A172 (cell line): ENCODE results near the gene HSD11B1. TPM values are rescaled to one million over a fixed set of nuclear protein-coding genes. Genes with fewer than 3 reads are reported as not detected.

ENCODE experiments used
- DNase-seq: peaks from one replicate; pipeline ENCODE4 v3.0.0-alpha.2; 2015; ENCODE audit warnings: low spot score
- total RNA-seq: library from RNA; depleted of rRNA; stranded (reverse); fragments of >200 nt; shearing (Covaris generic); gene quantifications from 2 replicates; pipeline ENCODE4 v1.2.3, GENCODE V29; 2014; rRNA removed

Gene HSD11B1
- 0.69 and 1.5 TPM in 2 replicates for total RNA-seq

DNA sequence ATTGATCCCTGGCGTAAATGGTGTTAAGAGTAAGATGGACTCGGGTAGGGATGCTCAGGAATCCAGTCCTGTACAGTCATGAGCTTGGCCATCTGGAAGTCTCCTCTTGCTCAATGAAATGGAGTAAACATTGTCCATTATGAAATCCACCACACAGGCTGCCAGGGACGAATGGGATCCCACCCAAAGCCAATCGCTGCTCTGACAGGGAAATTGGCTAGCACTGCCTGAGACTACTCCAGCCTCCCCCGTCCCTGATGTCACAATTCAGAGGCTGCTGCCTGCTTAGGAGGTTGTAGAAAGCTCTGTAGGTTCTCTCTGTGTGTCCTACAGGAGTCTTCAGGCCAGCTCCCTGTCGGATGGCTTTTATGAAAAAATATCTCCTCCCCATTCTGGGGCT, at the start of gene HSD11B1:
HSD11B1 (plus strand) TSS at position 263 of the 400 bp plus-strand sequence; CDS start at position 360, 97 bp downstream.
- no peak for DNase-seq

DNA sequence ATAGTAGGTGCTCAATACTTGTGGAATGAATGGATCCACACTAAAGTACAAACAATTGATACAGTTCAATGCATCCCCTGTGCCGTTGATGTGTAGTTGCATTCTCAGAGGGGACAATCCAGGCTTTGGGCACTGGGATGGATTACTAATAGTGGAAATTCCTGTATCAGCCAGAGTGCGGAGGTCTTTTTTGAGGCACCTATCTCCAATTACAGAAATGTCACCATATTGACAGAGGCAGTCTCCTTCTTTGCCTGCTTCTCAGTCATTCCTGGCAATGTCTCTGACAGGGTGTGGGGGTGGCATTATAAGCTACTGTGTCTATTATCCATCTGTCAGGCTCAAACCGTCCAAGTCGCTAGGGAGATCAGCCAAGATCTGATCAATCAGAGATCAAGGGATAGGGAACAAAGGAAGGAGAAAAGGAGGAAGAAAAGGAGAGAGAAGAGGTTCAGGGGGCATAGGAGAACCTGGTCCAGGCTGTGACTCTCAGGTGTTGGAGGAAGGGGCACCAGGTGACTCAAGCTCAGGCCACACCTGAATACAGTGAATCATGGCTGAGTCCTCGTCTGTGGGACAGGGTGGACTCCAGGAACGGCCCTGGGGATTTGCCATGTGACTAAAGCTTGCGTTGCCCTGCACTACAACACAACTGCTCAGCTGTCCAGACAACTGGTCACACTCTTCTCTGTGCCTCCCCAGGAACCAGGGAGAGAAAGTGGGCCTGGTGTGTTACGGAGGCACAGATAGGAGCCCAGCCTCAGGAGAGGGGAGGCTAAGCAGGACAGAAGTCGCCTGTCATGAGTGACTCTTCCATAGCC, 49.0 kb upstream of the HSD11B1 start:
- DNase-seq, result peak; percentile 41

DNA sequence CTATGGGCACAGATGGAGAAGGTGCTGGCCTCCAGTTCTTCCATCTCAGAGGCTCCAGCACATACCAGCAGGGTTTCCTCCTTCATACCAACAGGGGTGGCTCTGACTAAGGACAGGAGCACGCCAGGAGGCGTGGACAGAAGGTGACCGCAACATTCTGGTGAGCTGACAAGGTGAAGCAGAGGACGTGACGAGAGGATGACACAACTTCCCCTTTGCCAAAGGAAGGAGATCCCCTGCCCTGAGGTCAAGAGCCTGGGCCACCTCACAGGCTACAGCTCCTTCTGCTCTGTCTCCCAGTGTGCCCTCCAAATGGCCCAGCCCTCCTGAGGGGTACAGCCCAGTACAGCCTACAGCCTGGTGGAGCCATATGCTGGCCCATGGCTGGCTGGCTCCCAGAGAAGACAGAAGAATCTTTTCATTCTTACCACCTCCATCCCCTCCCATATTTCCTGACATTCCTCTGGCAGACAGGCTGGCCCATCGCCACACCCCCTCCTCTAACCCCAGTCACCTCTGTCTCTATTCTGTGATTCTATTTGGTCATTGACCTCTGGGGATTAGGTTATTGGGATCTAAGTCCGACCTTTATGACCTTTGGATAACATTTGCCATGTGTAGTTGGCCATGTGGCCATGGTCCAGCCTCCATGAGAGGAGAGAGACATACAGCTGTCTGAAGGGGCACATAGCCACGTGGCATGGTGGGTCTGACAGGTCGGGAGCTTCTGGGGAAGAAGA, 47.3 kb upstream of the HSD11B1 start:
- DNase-seq, result peak; percentile 91

DNA sequence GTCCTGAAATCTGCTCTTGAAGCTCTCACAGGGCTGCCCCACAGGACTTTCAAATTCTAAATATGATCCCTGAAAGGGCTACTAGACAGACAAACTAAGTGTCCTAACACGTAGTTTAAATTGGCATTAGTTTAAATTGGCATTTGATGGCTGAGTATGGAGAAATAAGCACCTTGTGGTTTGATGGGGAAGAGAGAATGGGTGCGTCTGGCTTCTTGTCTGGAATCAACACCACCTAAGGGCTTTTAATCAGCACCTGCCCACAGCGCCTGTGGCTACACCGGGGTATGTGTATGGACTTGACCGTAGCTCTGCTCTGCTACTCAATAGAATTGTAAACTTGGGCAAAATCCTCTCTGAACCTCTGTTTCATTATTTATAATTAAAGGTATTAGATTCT, 46.7 kb upstream of the HSD11B1 start:
- DNase-seq, result no peak

DNA sequence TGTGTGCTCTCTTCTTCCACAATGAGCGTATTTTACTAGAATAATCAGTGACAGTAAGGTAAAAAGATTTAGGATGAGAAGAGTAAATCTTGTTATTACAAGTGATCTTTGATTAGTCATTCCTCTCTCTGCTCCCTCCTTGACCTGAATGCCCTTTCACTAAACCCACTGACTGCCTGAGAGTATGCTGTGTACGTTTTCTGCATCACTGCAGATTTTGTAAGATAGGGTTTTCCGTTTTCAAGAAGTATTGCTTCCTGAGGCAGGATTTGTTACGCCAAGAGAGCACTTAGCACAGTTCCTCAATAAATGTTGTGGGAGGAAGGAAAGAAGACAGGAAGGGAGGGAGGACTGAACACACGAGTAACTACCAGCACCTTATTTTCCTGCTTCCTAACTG, 44.7 kb upstream of the HSD11B1 start:
- DNase-seq, result peak; percentile 62

DNA sequence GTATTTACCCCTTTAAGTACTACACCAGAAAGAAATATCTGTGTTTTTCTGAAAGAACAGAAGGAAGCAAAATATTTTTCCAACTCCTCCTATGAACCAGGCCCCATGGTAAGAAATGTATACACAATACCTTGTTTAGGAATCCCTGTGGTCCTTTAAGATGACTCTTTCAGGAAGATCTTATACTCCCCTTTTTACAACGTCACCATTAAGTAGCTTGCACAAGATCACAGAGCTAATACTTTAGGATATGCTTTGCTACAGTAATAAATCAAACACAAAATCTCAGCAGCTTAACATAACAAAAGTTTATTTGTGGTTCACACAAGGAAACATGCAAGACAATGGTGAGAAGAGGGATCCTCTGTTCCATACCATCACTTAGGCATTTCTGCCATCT, 43.6 kb upstream of the HSD11B1 start:
- no peak for DNase-seq

DNA sequence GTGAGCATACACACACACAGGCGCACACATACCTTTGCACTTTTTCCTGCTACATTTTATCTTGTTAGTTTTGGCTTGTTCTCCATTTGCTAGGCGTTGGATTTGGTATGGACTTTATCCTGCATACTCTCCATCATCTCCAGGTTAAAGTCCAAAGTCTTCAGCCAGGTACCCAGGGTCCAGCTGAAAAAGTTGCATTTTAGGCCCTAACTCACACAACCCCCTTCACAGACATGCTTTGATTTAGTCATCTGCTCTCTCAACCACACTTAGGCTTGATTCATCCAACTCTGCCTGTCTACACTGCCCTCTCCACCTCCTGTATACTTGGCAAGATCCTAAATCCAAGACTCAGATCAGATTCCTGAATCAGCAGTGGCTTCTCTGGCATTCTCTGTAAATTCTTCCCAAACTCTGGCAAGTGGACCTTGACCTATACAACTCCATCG, 41.7 kb upstream of the HSD11B1 start:
- no peak for DNase-seq

DNA sequence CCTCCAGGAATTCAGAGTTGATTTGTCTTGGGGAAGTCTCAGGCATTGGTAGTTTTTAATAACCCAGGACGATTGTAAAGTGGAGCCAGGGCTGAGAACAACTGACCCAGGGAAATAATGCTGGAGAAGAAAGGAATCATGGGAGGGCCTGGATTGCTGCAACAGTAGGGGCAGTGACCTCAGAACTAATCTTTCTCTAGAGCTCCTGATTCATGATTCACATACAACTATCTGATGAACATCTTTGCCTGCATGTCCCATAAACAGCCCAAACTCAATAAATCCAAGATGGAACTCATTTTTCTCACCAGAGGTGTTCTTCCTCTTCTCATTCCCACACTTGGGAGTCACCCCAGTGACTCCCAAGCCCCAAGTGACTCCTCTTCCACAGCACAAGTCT, 37.5 kb upstream of the HSD11B1 start:
- DNase-seq, result no peak

DNA sequence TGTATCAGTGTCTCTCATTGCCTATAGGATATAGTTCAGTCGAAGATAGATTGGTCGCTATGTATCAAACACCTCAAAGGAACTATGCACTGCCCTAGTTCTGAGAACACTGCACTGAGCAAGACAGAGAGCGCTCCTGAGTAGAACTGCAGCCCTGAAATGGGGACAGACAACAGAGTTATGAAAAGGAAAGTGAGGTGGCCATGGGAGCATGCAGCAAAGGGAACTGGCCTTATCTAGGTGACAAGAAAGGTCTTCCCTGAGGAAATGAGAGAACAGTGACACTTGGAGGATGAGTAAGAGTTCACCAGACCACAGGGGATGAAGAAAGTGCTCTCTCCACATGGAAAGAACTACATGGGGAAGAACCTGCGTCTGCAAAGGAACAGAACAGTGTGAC, 36.9 kb upstream of the HSD11B1 start:
- DNase-seq, result no peak

DNA sequence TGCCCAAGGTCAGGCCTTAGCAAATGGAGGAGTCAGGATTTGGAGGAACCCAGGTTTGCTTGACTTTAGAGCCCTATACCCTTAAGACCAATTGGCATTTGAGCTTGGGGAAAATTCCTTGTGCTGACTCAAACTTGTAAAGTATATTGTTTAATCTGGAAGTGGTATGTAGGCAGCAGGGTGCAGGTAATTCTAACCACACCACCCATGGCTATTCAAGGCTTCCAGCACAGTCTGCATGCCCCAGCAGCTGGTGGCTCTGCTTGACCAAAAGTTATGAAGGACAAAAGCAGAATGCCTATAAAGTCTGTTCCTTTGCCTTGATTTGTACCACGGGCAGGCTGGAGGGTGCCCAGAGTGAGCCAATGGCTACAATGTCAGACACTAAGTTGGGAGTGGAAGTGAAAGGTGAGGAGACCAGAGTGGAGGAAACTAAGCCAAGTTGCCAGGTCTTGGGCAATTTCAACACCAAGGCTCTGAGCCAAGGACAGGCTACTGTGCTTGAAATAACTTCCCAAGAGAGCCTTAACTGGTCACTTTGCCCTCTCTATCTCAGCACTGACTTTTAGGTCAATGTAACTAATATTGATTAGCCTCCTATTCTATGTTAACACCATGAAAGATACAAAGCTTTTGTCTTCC, 34.1 kb upstream of the HSD11B1 start:
- peak; percentile 45 for DNase-seq

DNA sequence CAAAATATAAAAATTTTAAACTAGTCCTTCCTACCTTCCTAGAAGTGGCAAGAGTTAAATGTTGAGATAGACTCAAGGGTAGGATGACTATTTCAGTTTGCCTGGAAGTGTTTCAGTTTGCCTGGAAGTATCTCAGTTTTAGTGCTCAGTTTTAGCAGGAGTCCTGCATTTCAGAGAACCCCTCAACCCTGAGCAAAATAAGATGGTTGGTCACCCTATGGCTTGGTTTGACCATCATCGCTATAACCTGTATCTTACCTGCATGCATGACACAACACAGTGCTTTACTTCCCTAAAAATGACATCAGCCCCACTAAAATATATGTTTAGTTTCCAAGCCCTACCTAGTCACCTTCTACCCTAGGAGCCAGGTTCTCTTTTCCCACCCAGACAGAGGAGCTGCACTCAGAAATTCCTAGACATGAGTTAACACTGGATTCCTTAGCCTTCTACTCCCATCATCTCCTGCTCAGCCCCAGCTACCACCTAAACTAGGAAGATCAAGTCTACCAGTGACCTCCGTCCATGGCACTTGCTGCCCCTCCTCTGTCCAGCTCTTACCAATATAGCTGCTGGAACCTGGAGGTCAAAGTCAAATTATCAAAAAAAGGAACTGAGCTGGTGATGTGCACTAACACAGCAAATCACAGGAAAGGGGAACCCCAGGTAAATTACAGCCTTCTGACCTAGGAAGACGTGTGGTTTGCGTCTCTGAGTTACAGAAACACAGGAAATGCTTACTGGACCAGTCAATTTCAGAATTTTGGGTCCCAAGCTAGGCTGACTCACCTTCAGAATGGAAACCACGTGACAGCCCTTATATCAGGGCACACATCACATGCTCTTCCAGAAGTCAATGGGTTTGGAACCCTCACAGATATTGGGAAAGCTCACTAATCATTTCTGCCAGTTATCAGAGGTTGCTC, 31.7 kb upstream of the HSD11B1 start:
- peak; percentile 68 for DNase-seq

DNA sequence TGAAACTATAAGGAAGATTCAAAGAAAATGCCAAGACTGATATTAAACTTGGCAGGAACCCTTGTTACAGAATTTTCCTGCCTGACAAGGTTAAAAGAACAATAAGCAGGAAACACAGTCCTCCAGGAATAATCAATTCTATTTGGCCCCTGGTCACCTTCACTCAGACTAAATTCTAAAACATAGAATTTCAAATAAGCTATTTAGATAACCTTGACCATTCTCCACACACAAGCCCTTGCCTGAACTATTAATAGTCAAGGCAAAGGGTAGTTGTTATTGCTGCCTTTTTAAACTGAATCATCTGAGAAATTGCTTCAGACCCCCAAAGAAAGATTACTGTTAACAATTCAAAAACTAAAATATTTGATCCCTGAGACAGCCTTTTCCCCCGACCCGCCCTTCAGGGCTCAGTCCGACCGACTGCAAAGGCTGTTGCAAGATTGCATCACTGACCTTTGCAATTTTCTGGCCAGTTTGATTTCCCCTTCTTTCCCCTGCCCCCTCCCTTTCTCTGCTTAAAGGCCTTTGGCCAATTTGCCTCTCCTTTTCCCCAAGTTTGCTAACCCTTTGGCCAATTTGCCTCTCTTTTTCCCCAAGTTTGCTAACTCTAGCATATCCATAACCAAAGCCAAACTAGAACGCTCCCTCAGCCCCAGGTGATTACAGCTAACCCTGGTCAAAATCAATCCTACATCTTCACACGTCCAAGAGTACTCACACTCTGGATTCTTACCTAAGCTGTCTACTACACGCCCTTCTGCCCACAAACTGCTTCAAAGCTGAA, 30.8 kb upstream of the HSD11B1 start:
- no peak for DNase-seq

DNA sequence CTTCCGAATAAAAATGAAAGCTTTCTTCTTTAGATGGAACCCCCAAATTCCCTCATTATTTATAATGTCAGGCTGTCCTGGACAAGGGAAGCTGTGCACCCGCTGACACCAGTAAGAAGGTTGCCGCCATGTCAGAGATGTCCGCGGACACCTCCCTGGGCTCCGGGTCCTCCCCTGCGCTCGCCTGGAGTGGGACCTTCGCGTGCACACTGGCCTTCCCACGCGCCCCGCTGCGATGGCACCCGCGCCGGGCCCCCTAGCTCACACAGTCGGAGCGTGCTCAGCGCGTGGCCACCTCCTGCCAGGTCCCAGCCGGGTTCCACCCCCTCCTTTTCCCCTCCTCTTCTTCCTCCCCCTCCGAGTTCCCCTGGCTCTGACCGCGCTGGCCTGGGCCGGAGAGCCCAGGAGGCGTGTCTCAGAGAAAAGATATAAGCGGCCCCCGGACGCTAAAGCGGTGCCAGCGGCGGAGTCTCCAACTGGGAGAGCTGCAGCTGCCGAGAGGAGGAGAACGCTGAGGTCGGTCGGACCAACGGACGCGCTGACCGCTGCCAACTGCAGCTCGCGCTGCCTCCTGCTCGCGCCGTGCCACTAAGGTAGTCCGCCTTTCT, 29.6 kb upstream of the HSD11B1 start, which contains the start of gene G0S2:
G0S2 (plus strand) TSS at position 456 of the 608 bp plus-strand sequence. CDS start 273 bp downstream, outside the sequence.
- no peak for DNase-seq

DNA sequence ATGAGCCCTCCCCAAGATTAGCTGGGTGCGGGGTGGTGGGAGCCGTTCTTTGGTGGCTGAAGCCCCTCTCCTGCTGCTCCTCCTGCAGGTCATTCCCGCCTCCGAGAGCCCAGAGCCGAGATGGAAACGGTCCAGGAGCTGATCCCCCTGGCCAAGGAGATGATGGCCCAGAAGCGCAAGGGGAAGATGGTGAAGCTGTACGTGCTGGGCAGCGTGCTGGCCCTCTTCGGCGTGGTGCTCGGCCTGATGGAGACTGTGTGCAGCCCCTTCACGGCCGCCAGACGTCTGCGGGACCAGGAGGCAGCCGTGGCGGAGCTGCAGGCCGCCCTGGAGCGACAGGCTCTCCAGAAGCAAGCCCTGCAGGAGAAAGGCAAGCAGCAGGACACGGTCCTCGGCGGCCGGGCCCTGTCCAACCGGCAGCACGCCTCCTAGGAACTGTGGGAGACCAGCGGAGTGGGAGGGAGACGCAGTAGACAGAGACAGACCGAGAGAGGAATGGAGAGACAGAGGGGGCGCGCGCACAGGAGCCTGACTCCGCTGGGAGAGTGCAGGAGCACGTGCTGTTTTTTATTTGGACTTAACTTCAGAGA, 29.0 kb upstream of the HSD11B1 start:
- DNase-seq, result no peak

DNA sequence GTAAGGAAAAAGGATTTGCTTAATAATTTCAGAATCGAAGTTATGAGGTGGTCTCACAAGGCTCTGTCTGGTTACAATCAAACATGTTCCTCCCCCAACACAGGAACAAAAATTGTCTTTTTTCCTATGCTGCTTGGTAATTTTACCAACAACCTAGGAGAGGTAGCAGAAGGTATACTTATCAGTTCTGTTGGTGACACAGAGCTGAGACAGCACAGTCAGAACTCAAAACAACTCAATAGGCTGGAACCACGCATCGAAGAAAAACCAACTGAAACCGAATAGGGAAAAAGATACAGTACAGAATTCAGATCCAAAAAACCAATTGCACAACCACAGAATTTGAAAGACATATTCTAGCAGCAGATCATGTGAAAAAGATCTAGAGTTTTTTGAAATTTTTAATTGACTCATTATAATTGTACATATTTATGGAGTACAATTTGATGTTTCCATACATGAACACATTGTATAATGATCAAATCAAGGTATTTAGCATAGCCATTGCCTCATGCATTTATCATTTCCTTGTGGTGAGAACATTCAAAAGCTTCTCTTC, 25.6 kb upstream of the HSD11B1 start:
- DNase-seq, result no peak

DNA sequence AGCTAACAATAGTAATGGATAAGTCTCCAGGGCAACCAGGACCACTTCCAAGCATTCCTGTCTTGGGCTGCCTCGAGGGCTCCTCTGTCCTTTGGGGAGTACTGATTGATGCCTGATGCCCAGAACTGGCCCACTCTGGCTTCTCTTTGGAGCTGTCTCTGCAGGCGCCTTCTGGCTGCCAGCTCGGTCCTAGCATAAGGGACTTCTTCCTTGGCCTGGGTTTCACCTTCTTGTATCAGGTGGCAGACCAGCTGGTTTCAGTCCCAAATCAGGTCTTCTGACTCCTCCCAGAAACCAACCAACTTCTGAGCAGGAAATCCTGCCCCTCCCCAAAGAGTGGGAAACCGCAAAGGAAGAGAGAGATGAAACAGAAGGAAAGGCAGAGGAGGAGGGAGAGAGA, 18.8 kb upstream of the HSD11B1 start:
- DNase-seq, result no peak

DNA sequence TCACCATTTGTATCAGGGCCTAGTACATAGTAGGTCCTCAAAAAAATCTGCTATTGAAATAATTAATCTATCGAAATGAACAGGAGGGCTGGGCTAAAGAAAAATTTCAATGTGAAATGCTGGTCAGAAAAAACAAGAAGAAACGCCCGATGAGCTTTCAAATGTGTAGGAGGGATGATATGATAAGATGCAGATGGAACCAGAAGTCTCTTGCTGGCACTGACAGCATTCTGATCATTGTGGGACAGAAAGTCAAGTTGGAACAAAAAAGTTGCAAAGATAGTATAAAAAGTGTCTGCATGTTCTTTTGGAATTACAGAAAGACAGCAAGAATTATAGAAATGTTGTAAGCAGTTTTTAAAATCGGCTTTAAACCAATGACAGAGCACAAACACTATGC, 18.3 kb upstream of the HSD11B1 start:
- DNase-seq, result no peak

DNA sequence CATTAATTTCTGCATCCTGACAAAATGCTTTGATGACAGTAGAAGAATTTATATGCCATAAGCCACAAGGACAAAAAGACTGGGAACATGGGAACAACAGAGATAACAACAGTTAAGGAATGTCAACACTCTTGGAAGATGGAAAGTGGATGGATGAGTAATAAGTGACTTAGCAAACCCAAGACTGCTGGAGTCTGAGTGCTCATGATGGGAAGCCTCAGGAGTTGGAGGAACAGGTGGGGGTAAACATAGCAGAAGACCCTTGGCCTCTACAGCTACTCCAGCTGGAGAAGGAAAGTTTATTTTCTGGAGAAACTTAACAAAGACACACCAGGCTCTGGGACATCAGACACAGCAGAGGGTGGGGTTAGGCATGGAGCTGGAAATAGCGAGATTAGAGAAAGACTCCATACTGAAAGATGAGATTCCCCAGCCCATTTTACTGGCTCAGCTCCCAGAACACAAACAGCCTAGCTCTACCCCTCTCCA, 15.9 kb upstream of the HSD11B1 start:
- peak; percentile 97 for DNase-seq

DNA sequence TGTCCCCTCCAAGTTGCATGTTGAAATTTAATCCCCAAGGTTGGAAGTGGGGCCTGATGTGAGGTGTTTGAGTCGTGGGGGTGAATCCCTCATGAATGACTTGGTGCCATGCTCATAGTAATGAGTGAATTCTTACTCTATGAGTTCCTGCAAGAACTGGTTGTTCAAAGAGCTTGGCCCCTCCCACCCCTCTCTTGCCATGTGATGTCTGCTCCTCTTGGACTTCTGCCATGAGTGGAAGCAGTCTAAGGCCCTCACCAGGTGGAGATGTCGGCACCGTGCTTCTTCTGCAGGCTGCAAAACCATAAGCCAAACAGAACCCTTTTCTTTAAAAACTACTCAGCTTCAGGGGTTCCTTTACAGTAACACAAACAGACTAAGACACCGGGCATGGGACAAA, 15.2 kb upstream of the HSD11B1 start:
- peak; percentile 61 for DNase-seq
